Immature natural killer cell (primary cell): ENCODE results near the gene ZNRF1. TPM values are rescaled to one million over a fixed set of nuclear protein-coding genes. Genes with fewer than 3 reads are reported as not detected.

Experiments used
- DNase-seq, 3 donors: peaks; one replicate each; pipeline ENCODE4 v3.0.0; 2022; ENCODE audit warnings: mixed read lengths in 1 of 3
- H3K27ac Mint-ChIP-seq, 6 donors: one replicate each; pipeline ENCODE4 v1.8.0; 2020; ENCODE audit warnings: mixed read lengths in 6 of 6, mild to moderate bottlenecking in 5 of 6, inconsistent platforms in 4 of 6, moderate library complexity in 3 of 6
- H3K27me3 Mint-ChIP-seq, 3 donors: one replicate each; pipeline ENCODE4 v1.8.0; 2020 to 2021; ENCODE audit warnings: low read depth in 3 of 3, mild to moderate bottlenecking in 3 of 3, mixed read lengths in 3 of 3, moderate library complexity in 3 of 3, inconsistent platforms in 1 of 3
- H3K36me3 Mint-ChIP-seq, 3 donors: one replicate each; pipeline ENCODE4 v1.8.0; 2020; ENCODE audit warnings: mixed read lengths in 3 of 3, inconsistent platforms in 2 of 3, mild to moderate bottlenecking in 2 of 3
- H3K4me1 Mint-ChIP-seq, 2 donors: one replicate each; pipeline ENCODE4 v1.8.0; 2020; ENCODE audit warnings: inconsistent platforms in 2 of 2, mild to moderate bottlenecking in 2 of 2, mixed read lengths in 2 of 2, moderate library complexity in 1 of 2
- H3K4me3 Mint-ChIP-seq, 5 donors: one replicate each; pipeline ENCODE4 v1.8.0; 2020; ENCODE audit warnings: mild to moderate bottlenecking in 5 of 5, mixed read lengths in 5 of 5, inconsistent platforms in 3 of 5, moderate library complexity in 3 of 5
- H3K9me3 Mint-ChIP-seq, 6 donors: one replicate each; pipeline ENCODE4 v1.8.0; 2020; ENCODE audit warnings: mild to moderate bottlenecking in 6 of 6, mixed read lengths in 6 of 6, inconsistent platforms in 4 of 6, moderate library complexity in 3 of 6
- polyA plus RNA-seq, 3 donors: library from polyadenylated mRNA; unstranded; fragments of 300-500 nt; fragmentation: Illumina TruSeq; gene quantifications; one replicate each; pipeline ENCODE4 v1.2.3, GENCODE V29; 2021

ZNRF1 gene
- polyA plus RNA-seq, 3 donors from 2014 or later: 0.21 to 1.3 (median 0.68) TPM

- Mint-ChIP-seq H3K9me3 (no peaks in the 10 kb centered on the region), H3K27ac (peak overlapping the region in 2 of 6 donors; percentile 54 to 69), H3K4me1 (peaks cover 20 to 22% of the 10 kb centered on the region in 2 donors), H3K36me3 (peaks cover 0 to 4% (median 0%) of the 10 kb centered on the region in 3 donors), H3K27me3 (peaks cover 0 to 9% (median 7%) of the 10 kb centered on the region in 3 donors), H3K4me3 (no peak overlapping the region)
- no peak for DNase-seq
Measured at GRCh38 chr16:75100603-75100990, 101.8 kb downstream of the ZNRF1 start.

- Mint-ChIP-seq H3K36me3 (peaks cover 0 to 4% (median 3%) of the 10 kb centered on the region in 3 donors), H3K27ac (peak overlapping the region in 1 of 6 donors; percentile 40), H3K27me3 (peaks cover 0 to 9% (median 4%) of the 10 kb centered on the region in 3 donors), H3K4me3 (no peak overlapping the region), H3K4me1 (peaks cover 20 to 22% of the 10 kb centered on the region in 2 donors), H3K9me3 (no peaks in the 10 kb centered on the region)
- no peak for DNase-seq
Measured at GRCh38 chr16:75101635-75102034, 102.8 kb downstream of the ZNRF1 start.

GRCh38 chr16:75102595-75102994, 103.8 kb downstream of the ZNRF1 start:
- no peak for DNase-seq
- Mint-ChIP-seq H3K4me3 (no peak overlapping the region), H3K4me1 (peaks cover 20 to 22% of the 10 kb centered on the region in 2 donors), H3K27me3 (peaks cover 0 to 9% (median 4%) of the 10 kb centered on the region in 3 donors), H3K36me3 (peaks cover 0 to 4% (median 3%) of the 10 kb centered on the region in 3 donors), H3K27ac (peak overlapping the region in 1 of 6 donors; percentile 16), H3K9me3 (no peaks in the 10 kb centered on the region)

DNA sequence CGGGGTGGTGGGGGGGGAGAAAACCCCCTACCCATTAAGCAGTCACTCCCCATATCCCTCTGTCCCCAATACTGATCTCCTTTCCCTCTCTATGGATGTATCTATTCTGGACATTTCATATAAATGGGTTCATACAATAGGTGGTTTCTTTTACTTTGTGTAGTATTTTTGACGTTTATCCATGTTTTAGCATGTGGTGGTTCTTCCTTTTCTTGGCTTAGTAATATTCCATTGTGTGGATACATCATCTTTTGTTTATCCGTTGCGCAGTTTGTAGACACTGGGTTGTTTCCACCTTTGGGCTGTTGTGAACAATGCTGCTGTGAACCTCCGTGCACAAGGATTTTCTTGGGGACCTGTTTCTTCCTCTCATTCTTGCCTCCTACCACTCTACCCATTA, 105.2 kb downstream of the ZNRF1 start:
- H3K4me1 Mint-ChIP-seq: peaks cover 15 to 17% of the 10 kb centered on the region in 2 donors

DNA sequence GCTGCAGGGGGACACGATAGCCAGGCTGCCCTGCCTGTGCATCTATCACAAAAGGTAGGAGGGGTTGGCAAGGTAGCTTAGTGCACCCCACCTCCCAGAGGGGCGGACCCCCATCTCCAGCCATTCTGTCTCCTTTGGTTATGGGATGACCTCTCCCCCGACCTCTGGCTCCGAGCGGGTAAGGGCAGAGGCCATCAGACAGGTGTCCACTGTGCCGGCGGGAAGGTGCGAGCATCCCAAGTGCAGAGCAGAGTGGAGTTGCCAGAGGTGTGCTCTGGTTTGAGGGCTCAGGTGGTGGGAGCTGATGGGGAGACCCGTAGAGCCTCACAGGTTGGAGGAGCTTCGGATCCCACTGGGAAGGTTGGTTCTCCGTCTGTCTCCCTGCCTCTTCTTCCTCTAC, 106.0 kb downstream of the ZNRF1 start:
- peaks cover 0 to 8% (median 3%) of the 10 kb centered on the region in 3 donors for H3K36me3 Mint-ChIP-seq
- no peak overlapping the region for H3K4me3 Mint-ChIP-seq
- peaks cover 7 to 15% of the 10 kb centered on the region in 2 donors for H3K4me1 Mint-ChIP-seq
- H3K27ac Mint-ChIP-seq: no peak overlapping the region
- peaks cover 0 to 6% (median 4%) of the 10 kb centered on the region in 3 donors for H3K27me3 Mint-ChIP-seq
- no peak for DNase-seq
- H3K9me3 Mint-ChIP-seq: no peaks in the 10 kb centered on the region

More for the DNA sequence above, 105.2 kb downstream of the ZNRF1 start:
- H3K27me3 Mint-ChIP-seq: peaks cover 0 to 9% (median 4%) of the 10 kb centered on the region in 3 donors
- H3K27ac Mint-ChIP-seq: no peak overlapping the region
- H3K9me3 Mint-ChIP-seq: no peaks in the 10 kb centered on the region
- H3K4me3 Mint-ChIP-seq: no peak overlapping the region
- peaks cover 0 to 8% (median 3%) of the 10 kb centered on the region in 3 donors for H3K36me3 Mint-ChIP-seq
- DNase-seq: no peak

DNA sequence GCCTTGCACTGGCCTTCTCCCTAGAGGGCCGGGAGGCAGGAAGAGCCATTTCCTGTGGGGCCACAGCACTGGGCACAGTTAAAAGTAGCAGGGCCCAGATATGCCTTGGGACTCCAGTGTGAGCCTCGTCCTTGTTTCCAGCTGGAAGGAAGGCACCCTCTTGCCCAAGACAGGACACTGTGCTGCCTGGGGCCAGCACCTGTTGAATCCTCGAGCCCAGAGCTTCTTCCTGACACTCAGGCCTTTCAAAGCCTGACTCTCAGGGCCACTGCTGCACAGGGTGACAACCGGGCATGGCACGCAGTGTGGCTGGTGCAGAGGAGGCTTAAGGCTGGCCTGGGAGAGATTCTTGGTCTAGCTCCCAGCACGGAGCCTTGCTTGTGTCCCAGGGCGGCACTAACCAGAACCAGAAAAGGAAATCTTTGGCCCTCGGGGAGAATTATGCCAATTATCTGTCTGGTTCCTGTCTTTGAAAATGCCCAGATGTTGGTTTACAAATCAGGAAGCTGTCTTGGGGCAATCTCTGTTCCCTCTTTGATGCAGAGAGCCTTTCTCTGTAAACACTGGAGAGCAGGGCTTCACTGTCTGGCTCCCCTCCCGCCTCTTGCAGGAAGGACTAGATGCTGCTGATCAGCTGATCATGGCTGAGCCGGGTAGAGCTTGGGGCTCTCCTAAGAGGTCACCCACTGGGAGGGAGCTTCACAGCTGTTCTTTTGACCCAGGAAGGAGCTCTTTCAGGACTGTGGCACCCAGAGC, 106.7 kb downstream of the ZNRF1 start:
- Mint-ChIP-seq H3K4me1 (peaks cover under 1 to 11% of the 10 kb centered on the region in 2 donors), H3K27ac (peak overlapping the region in 1 of 6 donors; percentile 46)

GRCh38 chr16:75106351-75107274, 107.8 kb downstream of the ZNRF1 start:
- Mint-ChIP-seq H3K27me3 (peaks cover 2 to 9% (median 4%) of the 10 kb centered on the region in 3 donors), H3K36me3 (peaks cover 0 to 8% (median 3%) of the 10 kb centered on the region in 3 donors), H3K4me1 (peaks cover 9 to 20% of the 10 kb centered on the region in 2 donors), H3K9me3 (no peaks in the 10 kb centered on the region), H3K4me3 (no peak overlapping the region), H3K27ac (no peak overlapping the region)
- DNase-seq: no peak

More for the DNA sequence above, 106.7 kb downstream of the ZNRF1 start:
- DNase-seq: no peak
- H3K27me3 Mint-ChIP-seq: peaks cover 0 to 9% (median 4%) of the 10 kb centered on the region in 3 donors
- H3K4me3 Mint-ChIP-seq: no peak overlapping the region
- peaks cover 0 to 8% (median 3%) of the 10 kb centered on the region in 3 donors for H3K36me3 Mint-ChIP-seq
- H3K9me3 Mint-ChIP-seq: no peaks in the 10 kb centered on the region

GRCh38 chr16:75107505-75107904, 108.7 kb downstream of the ZNRF1 start:
- Mint-ChIP-seq H3K27ac (no peak overlapping the region), H3K27me3 (peaks cover 4 to 8% (median 7%) of the 10 kb centered on the region in 3 donors), H3K4me3 (no peak overlapping the region), H3K36me3 (peaks cover 0 to 8% (median 3%) of the 10 kb centered on the region in 3 donors), H3K9me3 (no peaks in the 10 kb centered on the region), H3K4me1 (peaks cover 9 to 20% of the 10 kb centered on the region in 2 donors)
- no peak for DNase-seq

- Mint-ChIP-seq H3K27me3 (peaks cover 5 to 7% (median 5%) of the 10 kb centered on the region in 3 donors), H3K4me3 (no peak overlapping the region), H3K9me3 (no peaks in the 10 kb centered on the region), H3K4me1 (peaks cover 9 to 20% of the 10 kb centered on the region in 2 donors), H3K27ac (peak overlapping the region in 1 of 6 donors; percentile 25), H3K36me3 (peaks cover 0 to 4% (median 3%) of the 10 kb centered on the region in 3 donors)
- no peak for DNase-seq
Measured at GRCh38 chr16:75108792-75109731, 110.2 kb downstream of the ZNRF1 start.

GRCh38 chr16:75109732-75110243, 111.0 kb downstream of the ZNRF1 start:
- DNase-seq: no peak
- H3K9me3 Mint-ChIP-seq: no peaks in the 10 kb centered on the region
- peaks cover 9 to 20% of the 10 kb centered on the region in 2 donors for H3K4me1 Mint-ChIP-seq
- H3K36me3 Mint-ChIP-seq: peaks cover 0 to 4% (median 3%) of the 10 kb centered on the region in 3 donors
- H3K4me3 Mint-ChIP-seq: no peak overlapping the region
- peaks cover 5 to 7% (median 5%) of the 10 kb centered on the region in 3 donors for H3K27me3 Mint-ChIP-seq
- peak overlapping the region in 1 of 6 donors; percentile 25 for H3K27ac Mint-ChIP-seq

DNA sequence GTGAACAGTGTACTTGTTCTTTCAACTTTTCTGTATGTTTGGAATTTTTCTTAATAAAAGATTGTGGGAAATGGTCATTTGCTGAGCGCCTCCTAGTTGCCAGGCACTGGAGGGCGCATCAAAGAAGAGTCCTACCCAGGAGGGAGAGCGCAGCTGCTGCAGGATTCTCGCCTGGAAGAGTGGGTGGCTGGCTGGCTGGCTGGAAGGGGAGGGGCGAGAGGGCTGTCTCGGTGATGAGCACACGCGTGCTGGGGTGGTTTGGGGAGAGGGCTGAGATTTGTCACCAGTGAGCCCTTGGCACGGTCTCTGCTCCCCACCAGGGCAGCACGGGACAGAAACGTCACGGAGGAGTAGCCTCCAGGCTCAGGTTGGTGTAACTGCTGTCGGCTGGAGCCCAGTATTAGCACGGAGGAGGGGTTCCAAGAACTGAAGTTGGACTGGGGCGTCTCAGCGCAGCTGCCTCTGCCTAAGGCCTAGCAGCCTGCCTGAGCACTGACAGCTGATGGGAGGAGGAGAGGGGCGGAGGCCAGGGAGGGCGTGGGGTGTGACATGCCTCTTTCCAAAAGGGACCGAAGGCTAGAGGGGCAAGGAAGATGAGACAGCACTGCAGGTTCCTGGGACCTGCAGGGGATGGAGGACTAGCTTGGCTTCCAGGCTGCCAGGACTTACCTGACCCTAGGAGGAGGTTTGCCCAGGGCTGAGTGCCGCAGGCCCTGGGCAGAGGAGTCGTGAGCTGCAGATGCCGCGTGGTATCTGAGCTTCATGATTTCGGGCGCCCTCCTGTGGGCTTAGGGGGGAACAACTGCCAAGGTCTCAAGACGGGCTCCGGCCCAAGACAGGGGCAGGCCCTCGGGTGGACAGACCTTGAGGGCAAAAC, 112.1 kb downstream of the ZNRF1 start:
- Mint-ChIP-seq H3K4me1 (peaks cover 9 to 20% of the 10 kb centered on the region in 2 donors), H3K27me3 (peaks cover 5 to 7% (median 5%) of the 10 kb centered on the region in 3 donors), H3K4me3 (no peak overlapping the region), H3K9me3 (no peaks in the 10 kb centered on the region), H3K36me3 (peaks cover 0 to 4% (median 3%) of the 10 kb centered on the region in 3 donors), H3K27ac (peak overlapping the region in 1 of 6 donors; percentile 49)
- peak; percentile 76 to 80 (median 78) for DNase-seq

DNA sequence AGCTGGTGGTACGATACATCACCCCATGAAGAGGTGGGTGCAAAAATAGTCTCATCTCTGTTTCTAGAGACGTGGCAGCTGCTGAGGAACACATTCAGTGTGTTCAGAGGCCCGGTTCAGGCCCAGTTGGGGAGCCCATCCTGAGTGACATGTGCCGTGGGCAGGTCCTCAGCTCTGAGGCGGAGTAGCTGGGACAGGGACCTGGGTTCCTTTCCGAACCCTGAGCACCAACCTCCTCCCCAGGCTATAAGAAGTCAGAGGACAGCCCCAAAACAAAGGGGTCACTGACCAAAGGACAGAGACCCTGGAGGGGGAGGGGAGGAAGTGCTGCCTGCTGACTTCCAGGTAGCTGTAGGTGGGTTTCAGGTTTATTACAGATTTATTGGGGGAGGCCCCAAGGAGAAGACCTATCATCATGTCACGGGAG, 112.7 kb downstream of the ZNRF1 start:
- peaks cover 9 to 20% of the 10 kb centered on the region in 2 donors for H3K4me1 Mint-ChIP-seq
- H3K27ac Mint-ChIP-seq: peak overlapping the region in 1 of 6 donors; percentile 49
- no peak overlapping the region for H3K4me3 Mint-ChIP-seq
- DNase-seq: no peak
- peaks cover 0 to 4% (median under 1%) of the 10 kb centered on the region in 3 donors for H3K36me3 Mint-ChIP-seq
- peaks cover 5 to 7% (median 5%) of the 10 kb centered on the region in 3 donors for H3K27me3 Mint-ChIP-seq
- no peaks in the 10 kb centered on the region for H3K9me3 Mint-ChIP-seq
